ENCODE results near the gene PPM1J. TPM values are rescaled to one million over a fixed set of nuclear protein-coding genes. Genes with fewer than 3 reads are reported as not detected.
A peak's percentile ranks its signal among the peaks of the same experiment; 100 is the strongest.

PPM1J gene
- total and polyA plus RNA-seq, 2 of the 13 experiments (the other 11 are each of a cell fraction or from before 2014, with no cell fraction given), result 0.07 to 0.22 TPM

GRCh38 chr1:112699425-112700144 is 15.5 kb downstream of the PPM1J start (continued):
- TF ChIP-seq NFIC (IDR thresholded peaks at IDR 0.05; ENCODE audit: low read length) (0 out of 2 replicates have a peak, but pooled peaks have one; percentile 2), IRX3 (CRISPR knock-in tag; IDR thresholded peaks at IDR 0.05; ENCODE audit: borderline replicate concordance, low read depth) (no peak), TBP (CRISPR knock-in tag; IDR thresholded peaks at IDR 0.05) (no peak), ZNF501 (CRISPR knock-in tag; IDR thresholded peaks at IDR 0.05) (no peak), YEATS2 (CRISPR knock-in tag; IDR thresholded peaks at IDR 0.05; ENCODE audit: borderline replicate concordance) (no peak), U2AF2 (IDR thresholded peaks at IDR 0.05; ENCODE audit: low read depth, low read length) (no peak), DZIP1 (CRISPR knock-in tag; IDR thresholded peaks at IDR 0.05) (no peak), ZNF33B (CRISPR knock-in tag; IDR thresholded peaks at IDR 0.05) (no peak), RFX3 (CRISPR knock-in tag; IDR thresholded peaks at IDR 0.05) (no peak)
- TF ChIP-seq, protein P1, sequence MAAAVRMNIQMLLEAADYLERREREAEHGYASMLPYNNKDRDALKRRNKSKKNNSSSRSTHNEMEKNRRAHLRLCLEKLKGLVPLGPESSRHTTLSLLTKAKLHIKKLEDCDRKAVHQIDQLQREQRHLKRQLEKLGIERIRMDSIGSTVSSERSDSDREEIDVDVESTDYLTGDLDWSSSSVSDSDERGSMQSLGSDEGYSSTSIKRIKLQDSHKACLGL (CRISPR knock-in tag; IDR thresholded peaks at IDR 0.05), result no peak

Data from HepG2 (cell line).